GM23338 (cell line): ENCODE results near the gene RABGAP1L.

Source experiments
- EZH2 ChIP-seq: fragments of 200-600 bp; sonication (generic); IDR thresholded peaks from one replicate; pipeline ENCODE4 v1.8.0; 2017; ENCODE audit warnings: antibody characterized with exemption, mild to moderate bottlenecking, low read depth; ENCODE audit not compliant: unreplicated experiment
- JUNB ChIP-seq: IDR thresholded peaks from one replicate; pipeline ENCODE4 v1.6.1; 2016; ENCODE audit warnings: antibody characterized with exemption; ENCODE audit not compliant: unreplicated experiment
- POLR2AphosphoS5 ChIP-seq: IDR thresholded peaks from 2 replicates; pipeline ENCODE4 v1.6.1; 2016; ENCODE audit warnings: antibody characterized with exemption, low read depth
- STAT1 ChIP-seq: IDR thresholded peaks from one replicate; pipeline ENCODE4 v1.6.1; 2016; ENCODE audit warnings: antibody characterized with exemption; ENCODE audit not compliant: unreplicated experiment
- TF ChIP-seq, protein P1 (sequence below): IDR thresholded peaks from one replicate; pipeline ENCODE4 v1.6.1; 2018; ENCODE audit warnings: antibody characterized with exemption; ENCODE audit not compliant: unreplicated experiment
- TF ChIP-seq, protein P2 (sequence below), 2 experiments: fragments of 200-600 bp in 1 of 2; sonication (generic) in 1 of 2; conservative IDR thresholded peaks; 2 replicates each; pipeline versions ENCODE4 v1.5.1 to v1.6.1; 2016 to 2017; ENCODE audit warnings: antibody characterized with exemption in 2 of 2, low read depth in 2 of 2, mild to moderate bottlenecking in 2 of 2, moderate library complexity in 1 of 2
- TF ChIP-seq, protein P3 (sequence below): IDR thresholded peaks from 2 replicates; pipeline ENCODE4 v1.6.1; 2016; ENCODE audit warnings: antibody characterized with exemption

DNA sequence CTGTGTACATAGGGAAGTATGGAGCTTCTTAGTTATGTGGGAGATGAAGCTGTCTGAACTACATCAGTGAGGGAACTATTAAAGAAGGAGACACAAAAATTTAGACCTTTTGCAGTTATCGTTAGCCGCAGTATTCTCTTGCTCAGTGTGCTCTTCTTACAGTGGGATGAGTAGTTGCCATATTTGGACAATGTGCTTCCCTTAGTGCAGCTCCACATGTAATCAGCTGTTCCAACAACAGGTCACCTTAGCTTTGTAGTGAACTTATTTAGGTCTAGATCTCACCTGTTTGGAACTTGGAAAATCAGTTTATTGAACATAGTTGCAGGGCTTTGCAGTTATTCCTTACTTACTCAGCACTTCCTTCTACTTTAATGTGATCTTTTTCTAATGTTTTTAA lies 306.5 kb downstream of the RABGAP1L start:
- TF ChIP-seq, protein P1, sequence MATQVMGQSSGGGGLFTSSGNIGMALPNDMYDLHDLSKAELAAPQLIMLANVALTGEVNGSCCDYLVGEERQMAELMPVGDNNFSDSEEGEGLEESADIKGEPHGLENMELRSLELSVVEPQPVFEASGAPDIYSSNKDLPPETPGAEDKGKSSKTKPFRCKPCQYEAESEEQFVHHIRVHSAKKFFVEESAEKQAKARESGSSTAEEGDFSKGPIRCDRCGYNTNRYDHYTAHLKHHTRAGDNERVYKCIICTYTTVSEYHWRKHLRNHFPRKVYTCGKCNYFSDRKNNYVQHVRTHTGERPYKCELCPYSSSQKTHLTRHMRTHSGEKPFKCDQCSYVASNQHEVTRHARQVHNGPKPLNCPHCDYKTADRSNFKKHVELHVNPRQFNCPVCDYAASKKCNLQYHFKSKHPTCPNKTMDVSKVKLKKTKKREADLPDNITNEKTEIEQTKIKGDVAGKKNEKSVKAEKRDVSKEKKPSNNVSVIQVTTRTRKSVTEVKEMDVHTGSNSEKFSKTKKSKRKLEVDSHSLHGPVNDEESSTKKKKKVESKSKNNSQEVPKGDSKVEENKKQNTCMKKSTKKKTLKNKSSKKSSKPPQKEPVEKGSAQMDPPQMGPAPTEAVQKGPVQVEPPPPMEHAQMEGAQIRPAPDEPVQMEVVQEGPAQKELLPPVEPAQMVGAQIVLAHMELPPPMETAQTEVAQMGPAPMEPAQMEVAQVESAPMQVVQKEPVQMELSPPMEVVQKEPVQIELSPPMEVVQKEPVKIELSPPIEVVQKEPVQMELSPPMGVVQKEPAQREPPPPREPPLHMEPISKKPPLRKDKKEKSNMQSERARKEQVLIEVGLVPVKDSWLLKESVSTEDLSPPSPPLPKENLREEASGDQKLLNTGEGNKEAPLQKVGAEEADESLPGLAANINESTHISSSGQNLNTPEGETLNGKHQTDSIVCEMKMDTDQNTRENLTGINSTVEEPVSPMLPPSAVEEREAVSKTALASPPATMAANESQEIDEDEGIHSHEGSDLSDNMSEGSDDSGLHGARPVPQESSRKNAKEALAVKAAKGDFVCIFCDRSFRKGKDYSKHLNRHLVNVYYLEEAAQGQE, result no peak
- TF ChIP-seq, protein P2, sequence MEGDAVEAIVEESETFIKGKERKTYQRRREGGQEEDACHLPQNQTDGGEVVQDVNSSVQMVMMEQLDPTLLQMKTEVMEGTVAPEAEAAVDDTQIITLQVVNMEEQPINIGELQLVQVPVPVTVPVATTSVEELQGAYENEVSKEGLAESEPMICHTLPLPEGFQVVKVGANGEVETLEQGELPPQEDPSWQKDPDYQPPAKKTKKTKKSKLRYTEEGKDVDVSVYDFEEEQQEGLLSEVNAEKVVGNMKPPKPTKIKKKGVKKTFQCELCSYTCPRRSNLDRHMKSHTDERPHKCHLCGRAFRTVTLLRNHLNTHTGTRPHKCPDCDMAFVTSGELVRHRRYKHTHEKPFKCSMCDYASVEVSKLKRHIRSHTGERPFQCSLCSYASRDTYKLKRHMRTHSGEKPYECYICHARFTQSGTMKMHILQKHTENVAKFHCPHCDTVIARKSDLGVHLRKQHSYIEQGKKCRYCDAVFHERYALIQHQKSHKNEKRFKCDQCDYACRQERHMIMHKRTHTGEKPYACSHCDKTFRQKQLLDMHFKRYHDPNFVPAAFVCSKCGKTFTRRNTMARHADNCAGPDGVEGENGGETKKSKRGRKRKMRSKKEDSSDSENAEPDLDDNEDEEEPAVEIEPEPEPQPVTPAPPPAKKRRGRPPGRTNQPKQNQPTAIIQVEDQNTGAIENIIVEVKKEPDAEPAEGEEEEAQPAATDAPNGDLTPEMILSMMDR (conservative IDR thresholded peaks at IDR 0.05; ENCODE audit: low read depth in 2 of 2), result no peak
- TF ChIP-seq POLR2AphosphoS5, result no peak
- TF ChIP-seq STAT1, result no peak
- TF ChIP-seq JUNB, result no peak
- TF ChIP-seq EZH2, result no peak
- TF ChIP-seq, protein P3, sequence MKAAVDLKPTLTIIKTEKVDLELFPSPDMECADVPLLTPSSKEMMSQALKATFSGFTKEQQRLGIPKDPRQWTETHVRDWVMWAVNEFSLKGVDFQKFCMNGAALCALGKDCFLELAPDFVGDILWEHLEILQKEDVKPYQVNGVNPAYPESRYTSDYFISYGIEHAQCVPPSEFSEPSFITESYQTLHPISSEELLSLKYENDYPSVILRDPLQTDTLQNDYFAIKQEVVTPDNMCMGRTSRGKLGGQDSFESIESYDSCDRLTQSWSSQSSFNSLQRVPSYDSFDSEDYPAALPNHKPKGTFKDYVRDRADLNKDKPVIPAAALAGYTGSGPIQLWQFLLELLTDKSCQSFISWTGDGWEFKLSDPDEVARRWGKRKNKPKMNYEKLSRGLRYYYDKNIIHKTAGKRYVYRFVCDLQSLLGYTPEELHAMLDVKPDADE, result no peak
